Suprapubic skin (tissue), 3 donors: ENCODE measurements around the gene TGFB1I1.

ENCODE experiments used
- CTCF ChIP-seq, 2 donors: fragments of 200-600 bp in 1 of 2; fragments of 450-650 bp in 1 of 2; sonication (generic) in 1 of 2; IDR thresholded peaks; one replicate each; pipeline ENCODE4 v1.5.1; 2016 to 2019; ENCODE audit warnings: antibody characterized with exemption in 2 of 2, mild to moderate bottlenecking in 1 of 2, moderate library complexity in 1 of 2
- POLR2A ChIP-seq, 2 donors: fragments of 450-650 bp; IDR thresholded peaks; one replicate each; pipeline ENCODE4 v1.6.1; 2017; ENCODE audit warnings: antibody characterized with exemption in 2 of 2, mild to moderate bottlenecking in 2 of 2, moderate library complexity in 2 of 2

GRCh38 chr16:31458073-31458843 is 13.7 kb upstream of the TGFB1I1 start:
- TF ChIP-seq POLR2A (IDR thresholded peaks at IDR 0.05) (no peak), CTCF (IDR thresholded peaks at IDR 0.05) (no peak)
